Measurements from ENCODE around the gene FNDC11. TPM values are rescaled to one million over a fixed set of nuclear protein-coding genes. Genes with fewer than 3 reads are reported as not detected.
"Not testable (repeated sequence)": the region's sequence is repeated elsewhere in the genome, so short reads cannot be mapped to it uniquely, and the experiment has no call there.

FNDC11 gene
- total RNA-seq, 5 donors from 2014 or later (not counting 1 experiment from before 2014, with no cell fraction given), result 0.38 to 1.8 (median 0.70) TPM

- Histone ChIP-seq H3K4me1 (ENCODE audit: control insufficient read depth in 1 of 2, extremely low read depth in 1 of 2, insufficient read depth in 2 of 2, low read length in 2 of 2) (peaks cover 4 to 24% of the 10 kb centered on the region in 2 experiments), H3K27ac (ENCODE audit: low read length) (no peak overlapping the region), H3K27me3 (replicated peaks in 1 of 2; ENCODE audit: control insufficient read depth in 2 of 2, extremely low read depth in 1 of 2, insufficient read depth in 2 of 2, low read length in 1 of 2) (no peaks in the 10 kb centered on the region), H3K36me3 (ENCODE audit: control insufficient read depth in 2 of 2, extremely low read depth in 1 of 2, insufficient read depth in 1 of 2, low read length in 1 of 2) (peaks cover 13 to 26% of the 10 kb centered on the region in 2 donors), H3K4me3 (ENCODE audit: control insufficient read depth in 1 of 2, extremely low read depth in 1 of 2, low read length in 1 of 2) (no peak overlapping the region), H3K9me3 (no peaks in the 10 kb centered on the region)
- WGBS (ENCODE audit: insufficient coverage), result 91% methylated on average over 8 of the region's 19 CpGs
- H3K4me3 Mint-ChIP-seq, result no peak overlapping the region
- peaks cover 12% of the 10 kb centered on the region for H3K36me3 Mint-ChIP-seq
- H3K4me1 Mint-ChIP-seq, result peaks cover 8 to 18% (median 8%) of the 10 kb centered on the region in 3 donors
- no peaks in the 10 kb centered on the region for H3K27me3 Mint-ChIP-seq
- H3K9me3 Mint-ChIP-seq, result no peaks in the 10 kb centered on the region
- ChIA-PET POLR2A (no interaction called here), CTCF (no interaction called here)
- DNase-seq (no peak), ATAC-seq (replicated peaks in 1 of 4) (no peak)
- H3K27ac Mint-ChIP-seq, result no peak overlapping the region
Measured at GRCh38 chr20:63557481-63557891, 3.5 kb downstream of the FNDC11 start.

- Mint-ChIP-seq H3K27me3 (no peaks in the 10 kb centered on the region), H3K27ac (no peak overlapping the region)
- POLR2A ChIA-PET, result no interaction called here
Measured at GRCh38 chr20:63558804-63559484, 5.0 kb downstream of the FNDC11 start.

GRCh38 chr20:63559485-63560332 lies 5.8 kb downstream of the FNDC11 start:
- H3K27ac ChIP-seq (ENCODE audit: low read length); CTCF ChIA-PET; POLR2A ChIA-PET; H3K9me3 Mint-ChIP-seq; H3K4me1 Mint-ChIP-seq; H3K4me3 ChIP-seq (ENCODE audit: control insufficient read depth in 1 of 2, extremely low read depth in 1 of 2, low read length in 1 of 2); H3K9me3 ChIP-seq; H3K27me3 ChIP-seq (replicated peaks in 1 of 2; ENCODE audit: control insufficient read depth in 2 of 2, extremely low read depth in 1 of 2, insufficient read depth in 2 of 2, low read length in 1 of 2); H3K27ac Mint-ChIP-seq; H3K4me1 ChIP-seq (ENCODE audit: control insufficient read depth in 1 of 2, extremely low read depth in 1 of 2, insufficient read depth in 2 of 2, low read length in 2 of 2); ATAC-seq (replicated peaks in 1 of 4); H3K27me3 Mint-ChIP-seq; H3K4me3 Mint-ChIP-seq: not testable (repeated sequence)
- DNase-seq, result peak in 12 of 35 experiments; percentile 27 to 75 (median 48)
- peaks cover 15% of the 10 kb centered on the region for H3K36me3 Mint-ChIP-seq
- H3K36me3 ChIP-seq (ENCODE audit: control insufficient read depth in 2 of 2, extremely low read depth in 1 of 2, insufficient read depth in 1 of 2, low read length in 1 of 2), result peaks cover 14 to 36% of the 10 kb centered on the region in 2 donors
- WGBS (ENCODE audit: insufficient coverage), result 97% methylated on average over 26 of the region's 31 CpGs

More at GRCh38 chr20:63558804-63559484, 5.0 kb downstream of the FNDC11 start:
- CTCF ChIA-PET, result no interaction called here
- Mint-ChIP-seq H3K9me3 (no peaks in the 10 kb centered on the region), H3K36me3 (peaks cover 12% of the 10 kb centered on the region), H3K4me1 (peaks cover 0 to 11% (median 0%) of the 10 kb centered on the region in 3 donors), H3K4me3 (no peak overlapping the region)
- DNase-seq, result no peak
- Histone ChIP-seq H3K4me1 (ENCODE audit: control insufficient read depth in 1 of 2, extremely low read depth in 1 of 2, insufficient read depth in 2 of 2, low read length in 2 of 2) (peaks cover 0 to 10% of the 10 kb centered on the region in 2 experiments), H3K4me3 (ENCODE audit: control insufficient read depth in 1 of 2, extremely low read depth in 1 of 2, low read length in 1 of 2) (no peak overlapping the region), H3K27ac (ENCODE audit: low read length) (no peak overlapping the region), H3K9me3 (no peaks in the 10 kb centered on the region), H3K36me3 (ENCODE audit: control insufficient read depth in 2 of 2, extremely low read depth in 1 of 2, insufficient read depth in 1 of 2, low read length in 1 of 2) (peaks cover 14 to 32% of the 10 kb centered on the region in 2 donors), H3K27me3 (replicated peaks in 1 of 2; ENCODE audit: control insufficient read depth in 2 of 2, extremely low read depth in 1 of 2, insufficient read depth in 2 of 2, low read length in 1 of 2) (no peaks in the 10 kb centered on the region)
- no peak for ATAC-seq (replicated peaks in 1 of 4)
- 95% methylated on average over 3 of the region's 14 CpGs for WGBS (ENCODE audit: insufficient coverage)

- Mint-ChIP-seq H3K4me3 (no peak overlapping the region), H3K9me3 (no peaks in the 10 kb centered on the region), H3K4me1 (peaks cover 0 to 3% (median 0%) of the 10 kb centered on the region in 3 donors), H3K36me3 (peaks cover 16% of the 10 kb centered on the region), H3K27ac (no peak overlapping the region), H3K27me3 (no peaks in the 10 kb centered on the region)
- H3K4me3 ChIP-seq (ENCODE audit: control insufficient read depth in 1 of 2, extremely low read depth in 1 of 2, low read length in 1 of 2), result no peak overlapping the region
- no peaks in the 10 kb centered on the region for H3K27me3 ChIP-seq (replicated peaks in 1 of 2; ENCODE audit: control insufficient read depth in 2 of 2, extremely low read depth in 1 of 2, insufficient read depth in 2 of 2, low read length in 1 of 2)
- ATAC-seq (replicated peaks in 1 of 4) (no peak), DNase-seq (no peak)
- H3K4me1 ChIP-seq (ENCODE audit: control insufficient read depth in 1 of 2, extremely low read depth in 1 of 2, insufficient read depth in 2 of 2, low read length in 2 of 2), result no peaks in the 10 kb centered on the region
- H3K27ac ChIP-seq (ENCODE audit: low read length), result no peak overlapping the region
- CTCF ChIA-PET, result no interaction called here
- peaks cover 14 to 41% of the 10 kb centered on the region in 2 donors for H3K36me3 ChIP-seq (ENCODE audit: control insufficient read depth in 2 of 2, extremely low read depth in 1 of 2, insufficient read depth in 1 of 2, low read length in 1 of 2)
- 93% methylated on average over 16 of the region's 16 CpGs for WGBS (ENCODE audit: insufficient coverage)
- POLR2A ChIA-PET, result no interaction called here
- no peaks in the 10 kb centered on the region for H3K9me3 ChIP-seq
Measured at GRCh38 chr20:63560333-63560805, 6.4 kb downstream of the FNDC11 start.

- POLR2A ChIA-PET, result no interaction called here
- Mint-ChIP-seq H3K27ac (no peak overlapping the region), H3K9me3 (no peaks in the 10 kb centered on the region), H3K4me3 (no peak overlapping the region), H3K27me3 (no peaks in the 10 kb centered on the region), H3K4me1 (peaks cover 0 to 3% (median 0%) of the 10 kb centered on the region in 3 donors), H3K36me3 (peaks cover 20% of the 10 kb centered on the region)
- Histone ChIP-seq H3K36me3 (ENCODE audit: control insufficient read depth in 2 of 2, extremely low read depth in 1 of 2, insufficient read depth in 1 of 2, low read length in 1 of 2) (peaks cover 16 to 43% of the 10 kb centered on the region in 2 donors), H3K27me3 (replicated peaks in 1 of 2; ENCODE audit: control insufficient read depth in 2 of 2, extremely low read depth in 1 of 2, insufficient read depth in 2 of 2, low read length in 1 of 2) (no peaks in the 10 kb centered on the region), H3K9me3 (no peaks in the 10 kb centered on the region), H3K4me1 (ENCODE audit: control insufficient read depth in 1 of 2, extremely low read depth in 1 of 2, insufficient read depth in 2 of 2, low read length in 2 of 2) (no peaks in the 10 kb centered on the region), H3K27ac (ENCODE audit: low read length) (no peak overlapping the region), H3K4me3 (ENCODE audit: control insufficient read depth in 1 of 2, extremely low read depth in 1 of 2, low read length in 1 of 2) (no peak overlapping the region)
- DNase-seq (no peak), ATAC-seq (replicated peaks in 1 of 4) (no peak)
- CTCF ChIA-PET, result no interaction called here
- 96% methylated on average over 25 of the region's 26 CpGs for WGBS (ENCODE audit: insufficient coverage)
Measured at GRCh38 chr20:63560856-63561609, 7.1 kb downstream of the FNDC11 start.

Data from T-cell (primary cell).